OCI-LY3 (cell line): ENCODE data around the gene PDGFRA.

ENCODE experiments used
- EZH2phosphoT487 ChIP-seq: fragments of 200-600 bp; shearing (Covaris generic); IDR thresholded peaks from 2 replicates; pipeline ENCODE4 v1.6.1; 2018; ENCODE audit warnings: antibody characterized with exemption, mixed run types, low read depth
- TF ChIP-seq, protein P1 (sequence below): fragments of 200-600, 300-600 bp; sonication (generic); IDR thresholded peaks from 2 replicates; pipeline ENCODE4 v1.5.1; 2014; ENCODE audit warnings: antibody characterized with exemption, low read length, low read depth

- TF ChIP-seq, protein P1, sequence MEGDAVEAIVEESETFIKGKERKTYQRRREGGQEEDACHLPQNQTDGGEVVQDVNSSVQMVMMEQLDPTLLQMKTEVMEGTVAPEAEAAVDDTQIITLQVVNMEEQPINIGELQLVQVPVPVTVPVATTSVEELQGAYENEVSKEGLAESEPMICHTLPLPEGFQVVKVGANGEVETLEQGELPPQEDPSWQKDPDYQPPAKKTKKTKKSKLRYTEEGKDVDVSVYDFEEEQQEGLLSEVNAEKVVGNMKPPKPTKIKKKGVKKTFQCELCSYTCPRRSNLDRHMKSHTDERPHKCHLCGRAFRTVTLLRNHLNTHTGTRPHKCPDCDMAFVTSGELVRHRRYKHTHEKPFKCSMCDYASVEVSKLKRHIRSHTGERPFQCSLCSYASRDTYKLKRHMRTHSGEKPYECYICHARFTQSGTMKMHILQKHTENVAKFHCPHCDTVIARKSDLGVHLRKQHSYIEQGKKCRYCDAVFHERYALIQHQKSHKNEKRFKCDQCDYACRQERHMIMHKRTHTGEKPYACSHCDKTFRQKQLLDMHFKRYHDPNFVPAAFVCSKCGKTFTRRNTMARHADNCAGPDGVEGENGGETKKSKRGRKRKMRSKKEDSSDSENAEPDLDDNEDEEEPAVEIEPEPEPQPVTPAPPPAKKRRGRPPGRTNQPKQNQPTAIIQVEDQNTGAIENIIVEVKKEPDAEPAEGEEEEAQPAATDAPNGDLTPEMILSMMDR: no peak
- TF ChIP-seq EZH2phosphoT487: no peak
These were observed 86.8 kb downstream of the PDGFRA start for GRCh38 chr4:54315561-54316538.
